IPS-15b (cell line): ENCODE results near the gene NAT8L.

Experiments
- H3K27me3 ChIP-seq: one replicate; pipeline ENCODE4 v1.6.1; 2013; ENCODE audit warnings: low read length; ENCODE audit not compliant: control insufficient read depth, insufficient read depth
- H3K36me3 ChIP-seq: one replicate; pipeline ENCODE4 v1.6.1; 2013; ENCODE audit warnings: low read length; ENCODE audit not compliant: control insufficient read depth, insufficient read depth
- H3K4me1 ChIP-seq: one replicate; pipeline ENCODE4 v1.6.1; 2013; ENCODE audit warnings: mild to moderate bottlenecking, low read length; ENCODE audit not compliant: control insufficient read depth, insufficient read depth
- H3K4me3 ChIP-seq: one replicate; pipeline ENCODE4 v1.5.1; 2013; ENCODE audit warnings: low read depth, low read length
- H3K9ac ChIP-seq: one replicate; pipeline ENCODE4 v1.6.1; 2013; ENCODE audit warnings: low read depth, mild to moderate bottlenecking, low read length
- H3K9me3 ChIP-seq: one replicate; pipeline ENCODE4 v1.6.1; 2013; ENCODE audit warnings: mild to moderate bottlenecking, low read length; ENCODE audit not compliant: control insufficient read depth, insufficient read depth

Gene NAT8L

GRCh38 chr4:2094545-2094944, 35.4 kb downstream of the NAT8L start:
- Histone ChIP-seq H3K9ac (no peak overlapping the region), H3K36me3 (no peaks in the 10 kb centered on the region), H3K9me3 (no peaks in the 10 kb centered on the region), H3K27me3 (no peaks in the 10 kb centered on the region), H3K4me1 (no peaks in the 10 kb centered on the region), H3K4me3 (no peak overlapping the region)

- H3K27me3 ChIP-seq, result no peaks in the 10 kb centered on the region
- H3K9ac ChIP-seq, result no peak overlapping the region
- H3K4me3 ChIP-seq, result no peak overlapping the region
- H3K36me3 ChIP-seq, result no peaks in the 10 kb centered on the region
- no peaks in the 10 kb centered on the region for H3K9me3 ChIP-seq
- H3K4me1 ChIP-seq, result no peaks in the 10 kb centered on the region
Measured at GRCh38 chr4:2095236-2096072, 36.3 kb downstream of the NAT8L start.

GRCh38 chr4:2096073-2096609, 37.0 kb downstream of the NAT8L start:
- Histone ChIP-seq H3K9ac (no peak overlapping the region), H3K4me3 (no peak overlapping the region), H3K4me1 (no peaks in the 10 kb centered on the region), H3K9me3 (no peaks in the 10 kb centered on the region), H3K27me3 (no peaks in the 10 kb centered on the region), H3K36me3 (no peaks in the 10 kb centered on the region)

GRCh38 chr4:2101346-2102044, 42.4 kb downstream of the NAT8L start:
- no peaks in the 10 kb centered on the region for H3K27me3 ChIP-seq
- H3K9ac ChIP-seq, result no peak overlapping the region
- H3K4me1 ChIP-seq, result no peaks in the 10 kb centered on the region
- H3K36me3 ChIP-seq, result no peaks in the 10 kb centered on the region
- no peaks in the 10 kb centered on the region for H3K9me3 ChIP-seq
- no peak overlapping the region for H3K4me3 ChIP-seq

GRCh38 chr4:2102045-2102883, 43.1 kb downstream of the NAT8L start:
- H3K9ac ChIP-seq, result no peak overlapping the region
- H3K9me3 ChIP-seq, result no peaks in the 10 kb centered on the region
- no peak overlapping the region for H3K4me3 ChIP-seq
- no peaks in the 10 kb centered on the region for H3K36me3 ChIP-seq
- H3K4me1 ChIP-seq, result no peaks in the 10 kb centered on the region
- no peaks in the 10 kb centered on the region for H3K27me3 ChIP-seq

GRCh38 chr4:2103127-2103842, 44.2 kb downstream of the NAT8L start:
- H3K36me3 ChIP-seq, result peaks cover 2% of the 10 kb centered on the region

GRCh38 chr4:2103843-2104547, 44.9 kb downstream of the NAT8L start:
- Histone ChIP-seq H3K4me3 (no peak overlapping the region), H3K27me3 (no peaks in the 10 kb centered on the region), H3K9me3 (no peaks in the 10 kb centered on the region), H3K4me1 (no peaks in the 10 kb centered on the region), H3K36me3 (peaks cover 2% of the 10 kb centered on the region), H3K9ac (no peak overlapping the region)

More at GRCh38 chr4:2103127-2103842, 44.2 kb downstream of the NAT8L start:
- Histone ChIP-seq H3K4me1 (no peaks in the 10 kb centered on the region), H3K4me3 (no peak overlapping the region), H3K27me3 (no peaks in the 10 kb centered on the region), H3K9me3 (no peaks in the 10 kb centered on the region), H3K9ac (no peak overlapping the region)

- no peaks in the 10 kb centered on the region for H3K27me3 ChIP-seq
- no peaks in the 10 kb centered on the region for H3K9me3 ChIP-seq
Measured at GRCh38 chr4:2104556-2105345, 45.6 kb downstream of the NAT8L start.

GRCh38 chr4:2105559-2105958, 46.4 kb downstream of the NAT8L start:
- Histone ChIP-seq H3K27me3 (no peaks in the 10 kb centered on the region), H3K9me3 (no peaks in the 10 kb centered on the region), H3K4me3 (no peak overlapping the region), H3K4me1 (no peaks in the 10 kb centered on the region), H3K36me3 (peaks cover 2% of the 10 kb centered on the region), H3K9ac (no peak overlapping the region)

More at GRCh38 chr4:2104556-2105345, 45.6 kb downstream of the NAT8L start:
- no peaks in the 10 kb centered on the region for H3K4me1 ChIP-seq
- H3K9ac ChIP-seq, result no peak overlapping the region
- peaks cover 2% of the 10 kb centered on the region for H3K36me3 ChIP-seq
- H3K4me3 ChIP-seq, result no peak overlapping the region

- H3K27me3 ChIP-seq, result no peaks in the 10 kb centered on the region
- no peaks in the 10 kb centered on the region for H3K9me3 ChIP-seq
- no peaks in the 10 kb centered on the region for H3K4me1 ChIP-seq
- no peaks in the 10 kb centered on the region for H3K36me3 ChIP-seq
- H3K9ac ChIP-seq, result no peak overlapping the region
- H3K4me3 ChIP-seq, result no peak overlapping the region
Measured at GRCh38 chr4:2116687-2117400, 57.7 kb downstream of the NAT8L start.
